IMR-90 (cell line): ENCODE data around the gene MAG. TPM values are rescaled to one million over a fixed set of nuclear protein-coding genes. Genes with fewer than 3 reads are reported as not detected.

Experiments
- ATAC-seq: fragments of 200-7000 bp; cut with Tn5 transposase; 2 replicates; pipeline ENCODE4 v1.9.1; 2020; ENCODE audit warnings: low read depth, mild to moderate bottlenecking, moderate library complexity
- BruUV-seq: library from RNA; stranded (reverse); fragments of 400-500 nt; replicated peaks from 2 replicates; lab custom pipeline; 2021; lab: Mats Ljungman, UMichigan
- CTCF ChIA-PET: fragments of 300-600 bp; formaldehyde crosslinking; extraction: SDS; loops from one replicate; lab custom pipeline; 2021; ENCODE audit warnings: antibody characterized with exemption; lab: Yijun Ruan, JAX
- POLR2A ChIA-PET: fragments of 300-600 bp; sonication (Branson Sonifier 250); formaldehyde crosslinking; loops from one replicate; lab custom pipeline; 2022; ENCODE audit warnings: antibody characterized with exemption; ENCODE audit not compliant: unreplicated experiment; lab: Charles Lee
- DNase-seq: peaks from one replicate; pipeline ENCODE4 v3.0.0; 2013
- H2AFZ ChIP-seq: replicated peaks from 2 replicates; pipeline ENCODE3; 2013; ENCODE audit warnings: low read length, mild to moderate bottlenecking; ENCODE audit not compliant: poor library complexity
- H2AK5ac ChIP-seq: 2 replicates; pipeline ENCODE4 v1.6.1; 2013; ENCODE audit warnings: low read depth, low read length, inconsistent platforms
- H2AK9ac ChIP-seq: replicated peaks from 2 replicates; pipeline ENCODE3; 2013; ENCODE audit warnings: mild to moderate bottlenecking, low read depth, low read length, moderate library complexity; ENCODE audit not compliant: poor library complexity
- H2BK120ac ChIP-seq: 2 replicates; pipeline ENCODE4 v1.6.1; 2013; ENCODE audit warnings: low read depth, low read length, inconsistent platforms
- H2BK15ac ChIP-seq: 3 replicates; pipeline ENCODE4 v1.6.1; 2013; ENCODE audit warnings: low read depth, low read length, inconsistent platforms
- H2BK20ac ChIP-seq: 2 replicates; pipeline ENCODE4 v1.6.1; 2013; ENCODE audit warnings: low read depth, mild to moderate bottlenecking, inconsistent platforms, low read length, moderate library complexity
- H2BK5ac ChIP-seq: 2 replicates; pipeline ENCODE4 v1.6.1; 2013; ENCODE audit warnings: mild to moderate bottlenecking, low read depth, low read length, inconsistent platforms; ENCODE audit not compliant: poor library complexity, severe bottlenecking
- H3K14ac ChIP-seq: replicated peaks from 2 replicates; pipeline ENCODE4 v1.6.1; 2013; ENCODE audit warnings: low read depth, low read length, inconsistent platforms
- H3K18ac ChIP-seq: 2 replicates; pipeline ENCODE4 v1.6.1; 2013; ENCODE audit warnings: low read depth, low read length, control low read depth
- H3K23ac ChIP-seq: 2 replicates; pipeline ENCODE4 v1.6.1; 2013; ENCODE audit warnings: low read depth, low read length, inconsistent platforms
- H3K27ac ChIP-seq: 2 replicates; pipeline ENCODE4 v1.5.1; 2013; ENCODE audit warnings: mild to moderate bottlenecking, control low read depth, low read length; ENCODE audit not compliant: insufficient read depth
- H3K27me3 ChIP-seq: 2 replicates; pipeline ENCODE4 v1.6.1; 2013; ENCODE audit warnings: low read length; ENCODE audit not compliant: control insufficient read depth, insufficient read depth
- H3K36me3 ChIP-seq: 2 replicates; pipeline ENCODE4 v1.6.1; 2013; ENCODE audit warnings: low read length, mixed read lengths; ENCODE audit not compliant: control insufficient read depth, insufficient read depth
- H3K4ac ChIP-seq: 2 replicates; pipeline ENCODE4 v1.6.1; 2013; ENCODE audit warnings: low read depth, low read length, inconsistent platforms
- H3K4me1 ChIP-seq: 2 replicates; pipeline ENCODE4 v1.6.1; 2013; ENCODE audit warnings: low read length, mixed read lengths; ENCODE audit not compliant: control insufficient read depth, insufficient read depth
- H3K4me2 ChIP-seq: 2 replicates; pipeline ENCODE4 v1.6.1; 2013; ENCODE audit warnings: low read depth, mild to moderate bottlenecking, control low read depth, low read length, moderate library complexity
- H3K4me3 ChIP-seq: 2 replicates; pipeline ENCODE4 v1.5.1; 2013; ENCODE audit warnings: low read depth, mild to moderate bottlenecking, control low read depth, low read length, moderate library complexity; ENCODE audit not compliant: insufficient read depth
- H3K56ac ChIP-seq: 2 replicates; pipeline ENCODE4 v1.6.1; 2013; ENCODE audit warnings: low read length, inconsistent platforms; ENCODE audit not compliant: insufficient read depth; ENCODE audit errors: extremely low read depth
- H3K79me1 ChIP-seq, 2 experiments: 2 replicates each; pipeline ENCODE4 v1.6.1; 2013; ENCODE audit warnings: low read length in 2 of 2, inconsistent platforms in 1 of 2, low read depth in 1 of 2
- H3K9ac ChIP-seq: 2 replicates; pipeline ENCODE4 v1.6.1; 2013; ENCODE audit warnings: low read depth, low read length, control low read depth
- H3K9me1 ChIP-seq: 2 replicates; pipeline ENCODE4 v1.6.1; 2013; ENCODE audit warnings: low read length, inconsistent platforms; ENCODE audit not compliant: insufficient read depth
- H3K9me3 ChIP-seq: 2 replicates; pipeline ENCODE4 v1.6.1; 2013; ENCODE audit warnings: low read length; ENCODE audit not compliant: control insufficient read depth, insufficient read depth
- H4K20me1 ChIP-seq: 2 replicates; pipeline ENCODE4 v1.6.1; 2013; ENCODE audit warnings: low read length, inconsistent platforms; ENCODE audit not compliant: insufficient read depth
- H4K5ac ChIP-seq: 2 replicates; pipeline ENCODE4 v1.6.1; 2013; ENCODE audit warnings: mild to moderate bottlenecking, low read depth, low read length, control low read depth
- H4K8ac ChIP-seq, 2 experiments: 2 replicates each; pipeline ENCODE4 v1.6.1; 2013; ENCODE audit warnings: low read depth in 2 of 2, low read length in 2 of 2, control low read depth in 1 of 2, inconsistent platforms in 1 of 2
- H4K91ac ChIP-seq: 2 replicates; pipeline ENCODE4 v1.6.1; 2013; ENCODE audit warnings: low read depth, low read length, inconsistent platforms; ENCODE audit not compliant: insufficient read depth
- BHLHE40 ChIP-seq: fragments of 150-350 bp; IDR thresholded peaks from 2 replicates; pipeline ENCODE4 v1.6.1; 2016; ENCODE audit warnings: mild to moderate bottlenecking, low read depth, low read length
- CEBPB ChIP-seq: IDR thresholded peaks from 2 replicates; pipeline ENCODE4 v1.6.1; 2012; ENCODE audit warnings: low read depth, low read length, improper control_type of control experiment
- ELK1 ChIP-seq: fragments of 150-350 bp; IDR thresholded peaks from 2 replicates; pipeline ENCODE4 v1.6.1; 2016; ENCODE audit warnings: low read depth, mild to moderate bottlenecking, low read length, moderate library complexity, borderline replicate concordance
- FOS ChIP-seq: fragments of 150-350 bp; IDR thresholded peaks from 2 replicates; pipeline ENCODE4 v1.6.1; 2016; ENCODE audit warnings: low read depth, low read length
- MAFK ChIP-seq: IDR thresholded peaks from 2 replicates; pipeline ENCODE4 v1.6.1; 2012; ENCODE audit warnings: low read depth, low read length, improper control_type of control experiment
- MXI1 ChIP-seq: IDR thresholded peaks from 2 replicates; pipeline ENCODE4 v1.6.1; 2012; ENCODE audit warnings: low read depth, mild to moderate bottlenecking, low read length, moderate library complexity, borderline replicate concordance
- NFE2L2 ChIP-seq: fragments of 150-350 bp; IDR thresholded peaks from 2 replicates; pipeline ENCODE4 v1.6.1; 2016; ENCODE audit warnings: low read depth, mild to moderate bottlenecking, low read length
- POLR2A ChIP-seq: IDR thresholded peaks from 2 replicates; pipeline ENCODE4 v1.6.1; 2012; ENCODE audit warnings: mild to moderate bottlenecking, low read depth, low read length
- RAD21 ChIP-seq: IDR thresholded peaks from 2 replicates; pipeline ENCODE4 v1.6.1; 2012; ENCODE audit warnings: low read length, improper control_type of control experiment
- RCOR1 ChIP-seq: IDR thresholded peaks from 2 replicates; pipeline ENCODE4 v1.6.1; 2012; ENCODE audit warnings: mild to moderate bottlenecking, low read length, improper control_type of control experiment; ENCODE audit not compliant: insufficient replicate concordance
- RFX5 ChIP-seq: IDR thresholded peaks from 2 replicates; pipeline ENCODE4 v1.8.0; 2012; ENCODE audit warnings: low read depth, mild to moderate bottlenecking, low read length, moderate library complexity
- WGBS, 2 experiments: methylation state at CpG; one replicate each; pipeline versions ENCODE4 v1.1.5 to v1.1.7; 2013; ENCODE audit warnings: missing lambda C conversion rate in 2 of 2; ENCODE audit not compliant: insufficient read length in 1 of 2; ENCODE audit errors: extremely low coverage in 2 of 2; 5-methylcytosine and 5-hydroxymethylcytosine counted together
- dilution Hi-C: fragments of 300-500 bp; cut with HindIII; formaldehyde crosslinking; loops from one replicate; pipeline ENCODE4 v1.14.3; 2018; ENCODE audit warnings: low sequenced_read_pairs; ENCODE audit not compliant: unreplicated experiment
- in situ Hi-C: fragments of 300-500 bp; cut with MboI; formaldehyde crosslinking; loops from 3 replicates; pipeline ENCODE4 v1.14.3; 2019; ENCODE audit warnings: low sequenced_read_pairs, inconsistent platforms, mixed read lengths
- intact Hi-C: fragments of 100-400 bp; cut with micrococcal nuclease; formaldehyde crosslinking; loops from 2 replicates; pipeline ENCODE4 v1.10.0; 2022
- polyA plus RNA-seq, 3 experiments: library from polyadenylated mRNA; depleted of rRNA; stranded (reverse); fragments of >200 nt; gene quantifications; 2 replicates each; pipeline ENCODE4 v1.2.3, GENCODE V29; 2012; ENCODE audit warnings: low replicate concordance in 1 of 3
- total RNA-seq: library from RNA; depleted of rRNA; stranded (reverse); fragments of >200 nt; gene quantifications from 2 replicates; pipeline ENCODE4 v1.2.3, GENCODE V29; 2012

MAG gene
- total and polyA plus RNA-seq, 2 of the 4 experiments (the other 2 are of a cell fraction) = not detected

- TF ChIP-seq RAD21 = no peak
Observed at GRCh38 chr19:35248310-35249145, 43.4 kb upstream of the MAG start, which contains the start of gene LSR (continued).

- no peak overlapping the region for H3K9ac ChIP-seq
Observed at GRCh38 chr19:35249146-35249847, 42.7 kb upstream of the MAG start.

More at GRCh38 chr19:35249146-35249847, 42.7 kb upstream of the MAG start:
- Histone ChIP-seq H2BK120ac (no peak overlapping the region), H3K27me3 (peaks cover 37% of the 10 kb centered on the region), H4K91ac (no peak overlapping the region), H2AK9ac (no peak overlapping the region), H4K20me1 (no peaks in the 10 kb centered on the region), H3K79me1 (no peaks in the 10 kb centered on the region), H2BK20ac (no peak overlapping the region), H3K18ac (no peak overlapping the region), H3K4me3 (no peak overlapping the region), H2BK5ac (no peak overlapping the region), H2AFZ (no peak overlapping the region), H3K9me1 (no peaks in the 10 kb centered on the region), H3K27ac (no peak overlapping the region), H4K5ac (no peak overlapping the region), H2BK15ac (no peak overlapping the region), H3K9me3 (no peaks in the 10 kb centered on the region), H2AK5ac (no peak overlapping the region), H3K56ac (no peak overlapping the region), H4K8ac (no peak overlapping the region), H3K23ac (no peak overlapping the region), H3K36me3 (no peaks in the 10 kb centered on the region), H3K14ac (no peak overlapping the region), H3K4me2 (no peak overlapping the region), H3K4ac (no peak overlapping the region), H3K4me1 (no peaks in the 10 kb centered on the region)
- TF ChIP-seq MXI1 (no peak), NFE2L2 (no peak), CEBPB (no peak), RCOR1 (no peak), FOS (no peak), RAD21 (no peak), BHLHE40 (no peak), RFX5 (no peak), MAFK (no peak), POLR2A (no peak), ELK1 (no peak)
- no peak for DNase-seq
- POLR2A ChIA-PET = no interaction called here
- intact Hi-C loops = no loop called here
- 0% methylated on average over 2 of the region's 39 CpGs; no CpG with 5 or more reads in 1 of the 2 experiments for WGBS, 2 experiments
- in situ Hi-C loops = no loop called here
- BruUV-seq = no TSS peak
- dilution Hi-C loops = no loop called here
- CTCF ChIA-PET = no interaction called here
- no peak for ATAC-seq
